ENCODE data around the gene RAD50. TPM values are rescaled to one million over a fixed set of nuclear protein-coding genes. Genes with fewer than 3 reads are reported as not detected.
A peak's percentile ranks its signal among the peaks of the same experiment; 100 is the strongest.

RAD50 gene
- total and polyA plus RNA-seq, 10 of the 15 experiments (the other 5 are each of a cell fraction or from before 2014, with no cell fraction given) = 12.8 to 68.6 (median 47.0) TPM

GRCh38 chr5:132675936-132676689, 119.3 kb downstream of the RAD50 start:
- no TSS peak for BruUV-seq (replicated peaks)
- in situ Hi-C loops (cut with MboI) (no loop called here), intact Hi-C loops (cut with micrococcal nuclease; ENCODE audit: unreplicated experiment) (no loop called here)
- no peak overlapping the region for H2AFZ ChIP-seq (ENCODE audit: control insufficient read depth, low read depth, low read length)
- POLR2A ChIA-PET = interaction anchor here (0.6 to 11.2 kb wide), 8 partner anchors 12 to 180 kb away, joined by 3 to 118 read pairs (median 11); partner anchors contain the start of gene IL13
- CTCF ChIA-PET = interaction anchor here (0.8 to 5.1 kb wide), 9 partner anchors 9 to 149 kb away, joined by 3 to 57 read pairs (median 4); partner anchors contain the start of gene CCNI2
- H3K4me2 ChIP-seq (ENCODE audit: control insufficient read depth, insufficient read depth) = peak overlapping the region; percentile 12; the same call in 1 of the 2 replicates
- peak; percentile 61 for FAIRE-seq
- H3K4me1 ChIP-seq (ENCODE audit: control insufficient read depth, insufficient read depth, low read length) = peaks cover 33% of the 10 kb centered on the region
- H3K27me3 ChIP-seq (replicated peaks in 1 of 2; ENCODE audit: control insufficient read depth in 2 of 2, insufficient read depth in 2 of 2, low read length in 1 of 2) = no peaks in the 10 kb centered on the region
- RAD21 ChIA-PET (ENCODE audit: unreplicated experiment) = interaction anchor here (1.3 to 7.7 kb wide), 14 partner anchors 9 to 149 kb away, joined by 3 to 148 read pairs (median 8); no protein-coding TSS in a partner anchor
- H3K9ac ChIP-seq (ENCODE audit: control insufficient read depth, insufficient read depth, low read length) = no peak overlapping the region
- H3K4me3 ChIP-seq = no peak overlapping the region
- no peak for DNase-seq (ENCODE audit: low read depth, low spot score)
- no peaks in the 10 kb centered on the region for H3K9me3 ChIP-seq (replicated peaks; ENCODE audit: control insufficient read depth, insufficient read depth, low read length)
- ATAC-seq = peak; percentile 9
- H3K27ac ChIP-seq (ENCODE audit: control insufficient read depth, insufficient read depth) = peak overlapping the region; percentile 75
- H4K20me1 ChIP-seq (ENCODE audit: control insufficient read depth, insufficient read depth) = no peaks in the 10 kb centered on the region
- WGBS (ENCODE audit: insufficient coverage, insufficient replicate concordance, low lambda C conversion rate, missing lambda C conversion rate) = 87% methylated on average over 11 of the region's 11 CpGs
- SMC1A ChIA-PET (ENCODE audit: uncharacterized antibody, unreplicated experiment) = interaction anchor here (1.0 to 11.4 kb wide), 10 partner anchors 12 to 100 kb away, joined by 3 to 156 read pairs (median 14); partner anchors contain the start of genes IL13 and KIF3A
- no peaks in the 10 kb centered on the region for H3K79me2 ChIP-seq (ENCODE audit: control insufficient read depth, insufficient read depth, low read length)
- no peaks in the 10 kb centered on the region for H3K36me3 ChIP-seq (ENCODE audit: control insufficient read depth in 2 of 2, insufficient read depth in 2 of 2, low read length in 1 of 2)
- TF ChIP-seq ATF3 (IDR thresholded peaks at IDR 0.05; ENCODE audit: borderline replicate concordance, extremely low read depth, low read depth, low read length) = no peak
- TF ChIP-seq, protein P1, sequence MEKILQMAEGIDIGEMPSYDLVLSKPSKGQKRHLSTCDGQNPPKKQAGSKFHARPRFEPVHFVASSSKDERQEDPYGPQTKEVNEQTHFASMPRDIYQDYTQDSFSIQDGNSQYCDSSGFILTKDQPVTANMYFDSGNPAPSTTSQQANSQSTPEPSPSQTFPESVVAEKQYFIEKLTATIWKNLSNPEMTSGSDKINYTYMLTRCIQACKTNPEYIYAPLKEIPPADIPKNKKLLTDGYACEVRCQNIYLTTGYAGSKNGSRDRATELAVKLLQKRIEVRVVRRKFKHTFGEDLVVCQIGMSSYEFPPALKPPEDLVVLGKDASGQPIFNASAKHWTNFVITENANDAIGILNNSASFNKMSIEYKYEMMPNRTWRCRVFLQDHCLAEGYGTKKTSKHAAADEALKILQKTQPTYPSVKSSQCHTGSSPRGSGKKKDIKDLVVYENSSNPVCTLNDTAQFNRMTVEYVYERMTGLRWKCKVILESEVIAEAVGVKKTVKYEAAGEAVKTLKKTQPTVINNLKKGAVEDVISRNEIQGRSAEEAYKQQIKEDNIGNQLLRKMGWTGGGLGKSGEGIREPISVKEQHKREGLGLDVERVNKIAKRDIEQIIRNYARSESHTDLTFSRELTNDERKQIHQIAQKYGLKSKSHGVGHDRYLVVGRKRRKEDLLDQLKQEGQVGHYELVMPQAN (conservative IDR thresholded peaks at IDR 0.05) = no peak
- TF ChIP-seq NFYB (IDR thresholded peaks at IDR 0.05; ENCODE audit: insufficient read depth, low read depth, low read length) = no peak
- no peak for TF ChIP-seq CHD2 (IDR thresholded peaks at IDR 0.05; ENCODE audit: borderline replicate concordance, low read depth, low read length)
- no peak for TF ChIP-seq NFXL1 (IDR thresholded peaks at IDR 0.05; ENCODE audit: borderline replicate concordance)
- TF ChIP-seq MAX (IDR thresholded peaks at IDR 0.05; ENCODE audit: low read depth, low read length) = no peak
- no peak for TF ChIP-seq SRF (IDR thresholded peaks at IDR 0.05; ENCODE audit: low read depth in 2 of 2, low read length in 2 of 2)
- TF ChIP-seq NR2F1 (conservative IDR thresholded peaks at IDR 0.05) = no peak
- no peak for TF ChIP-seq RELB (IDR thresholded peaks at IDR 0.05; ENCODE audit: low read depth)
- TF ChIP-seq SIX5 (IDR thresholded peaks at IDR 0.05; ENCODE audit: low read depth, low read length, severe bottlenecking) = no peak
- no peak for TF ChIP-seq RELA (IDR thresholded peaks at IDR 0.05; ENCODE audit: borderline replicate concordance, partially characterized antibody)
- TF ChIP-seq POLR2A (IDR thresholded peaks at IDR 0.05; ENCODE audit: low read depth, low read length) = no peak
- no peak for TF ChIP-seq RBBP5 (conservative IDR thresholded peaks at IDR 0.05)
- 0 out of 4 replicates have a peak, but pooled peaks of 1 of the 2 experiments have one; percentile 11 for TF ChIP-seq BHLHE40 (IDR thresholded peaks at IDR 0.05; ENCODE audit: borderline replicate concordance in 1 of 2, low read depth in 2 of 2, low read length in 1 of 2)
- TF ChIP-seq MYB (IDR thresholded peaks at IDR 0.05; ENCODE audit: borderline replicate concordance, low read depth, low read length) = no peak
- no peak for TF ChIP-seq SREBF2 (IDR thresholded peaks at IDR 0.05; ENCODE audit: low read length)

Data from GM12878 (cell line).